H1 (cell line): ENCODE results near the gene CBY1. TPM values are rescaled to one million over a fixed set of nuclear protein-coding genes. Genes with fewer than 3 reads are reported as not detected.

Experiments
- CTCF ChIA-PET: fragments of 300-600 bp; sonication (Branson Sonifier 250); formaldehyde crosslinking; loops from one replicate; lab custom pipeline; 2021; ENCODE audit not compliant: partially characterized antibody; lab: Charles Lee
- POLR2A ChIA-PET: fragments of 300-600 bp; sonication (Branson Sonifier 250); formaldehyde crosslinking; loops from one replicate; lab custom pipeline; 2021; ENCODE audit warnings: inconsistent platforms; ENCODE audit not compliant: partially characterized antibody; lab: Charles Lee
- DNase-seq, 2 experiments: peaks; one replicate each; pipeline versions ENCODE4 v3.0.0 to v3.0.0-alpha.2; 2010 to 2022; ENCODE audit warnings: low spot score in 2 of 2, low read depth in 1 of 2, mixed read lengths in 1 of 2
- FAIRE-seq: peaks from 2 replicates; lab custom pipeline; 2011; peaks lifted over from hg19 to GRCh38; lab: Jason Lieb, UNC
- H2AFZ ChIP-seq: 2 replicates; pipeline ENCODE4 v1.8.1; 2012; ENCODE audit warnings: low read length, inconsistent platforms
- H2AK5ac ChIP-seq: 2 replicates; pipeline ENCODE4 v1.6.1; 2013; ENCODE audit warnings: low read depth, low read length
- H2BK120ac ChIP-seq: replicated peaks from 2 replicates; pipeline ENCODE3; 2013; ENCODE audit warnings: low read depth, low read length, inconsistent platforms
- H2BK12ac ChIP-seq: 2 replicates; pipeline ENCODE4 v1.6.1; 2013; ENCODE audit warnings: low read depth, low read length
- H2BK15ac ChIP-seq: 2 replicates; pipeline ENCODE4 v1.6.1; 2013; ENCODE audit warnings: low read length
- H2BK20ac ChIP-seq: 2 replicates; pipeline ENCODE4 v1.6.1; 2013; ENCODE audit warnings: low read length
- H2BK5ac ChIP-seq: 2 replicates; pipeline ENCODE4 v1.6.1; 2013; ENCODE audit warnings: low read depth, low read length
- H3K14ac ChIP-seq: 2 replicates; pipeline ENCODE4 v1.6.1; 2013; ENCODE audit warnings: inconsistent platforms; ENCODE audit not compliant: insufficient read length
- H3K18ac ChIP-seq: 2 replicates; pipeline ENCODE4 v1.6.1; 2013; ENCODE audit warnings: low read length; ENCODE audit errors: extremely low read depth
- H3K23ac ChIP-seq: 2 replicates; pipeline ENCODE4 v1.6.1; 2013; ENCODE audit warnings: inconsistent platforms; ENCODE audit not compliant: insufficient read length
- H3K23me2 ChIP-seq: 2 replicates; pipeline ENCODE4 v1.6.1; 2013; ENCODE audit warnings: low read depth, low read length
- H3K27ac ChIP-seq: 2 replicates; pipeline ENCODE4 v1.6.1; 2011; ENCODE audit warnings: low read depth, low read length, inconsistent platforms
- H3K27me3 ChIP-seq, 4 experiments: replicated peaks in 1 of 4; 1 replicate in 1 of 4; 2 replicates in 3 of 4; pipeline versions ENCODE4 v1.6.1 to v1.8.1; 2011 to 2013; ENCODE audit warnings: low read length in 3 of 4, mild to moderate bottlenecking in 3 of 4, inconsistent platforms in 2 of 4, mixed read lengths in 2 of 4, moderate library complexity in 1 of 4; ENCODE audit not compliant: control insufficient read depth in 3 of 4, insufficient read depth in 3 of 4; ENCODE audit errors: extremely low read depth in 1 of 4
- H3K36me3 ChIP-seq, 4 experiments: 2 replicates each; pipeline versions ENCODE4 v1.6.1 to v1.8.1; 2011 to 2013; ENCODE audit warnings: mild to moderate bottlenecking in 4 of 4, low read length in 3 of 4, moderate library complexity in 2 of 4, control low read depth in 1 of 4, inconsistent platforms in 1 of 4; ENCODE audit not compliant: insufficient read depth in 4 of 4, control insufficient read depth in 2 of 4
- H3K4ac ChIP-seq: replicated peaks from 2 replicates; pipeline ENCODE3; 2013; ENCODE audit warnings: low read length, low read depth, mixed read lengths, inconsistent platforms; ENCODE audit not compliant: insufficient read length
- H3K4me1 ChIP-seq, 4 experiments: replicated peaks in 1 of 4; 1 replicate in 1 of 4; 2 replicates in 3 of 4; pipeline versions ENCODE4 v1.6.1 to v1.8.1; 2011 to 2013; ENCODE audit warnings: low read length in 3 of 4, inconsistent platforms in 2 of 4, mixed read lengths in 1 of 4; ENCODE audit not compliant: insufficient read depth in 4 of 4, control insufficient read depth in 3 of 4
- H3K4me2 ChIP-seq, 2 experiments: 2 replicates each; pipeline versions ENCODE4 v1.6.1 to v1.8.1; 2011 to 2013; ENCODE audit warnings: low read depth in 2 of 2, low read length in 2 of 2, control low read depth in 1 of 2, inconsistent platforms in 1 of 2, mild to moderate bottlenecking in 1 of 2; ENCODE audit not compliant: insufficient read depth in 1 of 2
- H3K4me3 ChIP-seq, 4 experiments: fragments of 200-600, 300-600 bp in 1 of 4; sonication (generic), shearing (Covaris generic), sonication (Bioruptor Twin) in 1 of 4; 2 replicates each; pipeline versions ENCODE4 v1.5.1 to v1.8.1; 2011 to 2016; ENCODE audit warnings: low read length in 4 of 4, low read depth in 3 of 4, control low read depth in 2 of 4, inconsistent platforms in 2 of 4, mild to moderate bottlenecking in 2 of 4, mixed read lengths in 1 of 4, moderate library complexity in 1 of 4; ENCODE audit not compliant: insufficient read depth in 2 of 4; ENCODE audit errors: extremely low read depth in 1 of 4
- H3K56ac ChIP-seq: replicated peaks from 2 replicates; pipeline ENCODE3; 2013; ENCODE audit warnings: low read depth, mild to moderate bottlenecking, mixed read lengths, low read length, inconsistent platforms; ENCODE audit not compliant: insufficient read length
- H3K79me1 ChIP-seq: 2 replicates; pipeline ENCODE4 v1.6.1; 2013; ENCODE audit warnings: low read depth, low read length, control low read depth
- H3K79me2 ChIP-seq, 2 experiments: 2 replicates each; pipeline versions ENCODE4 v1.6.1 to v1.8.1; 2012 to 2013; ENCODE audit warnings: low read length in 2 of 2, mild to moderate bottlenecking in 2 of 2, inconsistent platforms in 1 of 2; ENCODE audit not compliant: insufficient read depth in 2 of 2, control insufficient read depth in 1 of 2
- H3K9ac ChIP-seq, 4 experiments: replicated peaks in 1 of 4; 1 replicate in 1 of 4; 2 replicates in 3 of 4; pipeline versions ENCODE4 v1.6.1 to v1.8.1; 2011 to 2013; ENCODE audit warnings: low read depth in 3 of 4, low read length in 3 of 4, control low read depth in 2 of 4, mild to moderate bottlenecking in 2 of 4, moderate library complexity in 2 of 4, inconsistent platforms in 1 of 4; ENCODE audit errors: extremely low read depth in 1 of 4
- H3K9me3 ChIP-seq, 2 experiments: 2 replicates each; pipeline versions ENCODE4 v1.6.1 to v1.8.1; 2012 to 2013; ENCODE audit warnings: mild to moderate bottlenecking in 2 of 2, moderate library complexity in 2 of 2, control low read depth in 1 of 2, inconsistent platforms in 1 of 2, low read depth in 1 of 2, low read length in 1 of 2, mixed read lengths in 1 of 2; ENCODE audit not compliant: insufficient read depth in 2 of 2
- H4K20me1 ChIP-seq, 2 experiments: replicated peaks in 1 of 2; 2 replicates each; pipeline versions ENCODE3 to v1.8.1; 2011 to 2013; ENCODE audit warnings: inconsistent platforms in 2 of 2, low read length in 2 of 2, mild to moderate bottlenecking in 1 of 2; ENCODE audit not compliant: insufficient read depth in 2 of 2, control insufficient read depth in 1 of 2
- H4K5ac ChIP-seq: 2 replicates; pipeline ENCODE4 v1.6.1; 2013; ENCODE audit warnings: low read length, low read depth, mixed read lengths, inconsistent platforms; ENCODE audit not compliant: insufficient read length
- H4K8ac ChIP-seq: 2 replicates; pipeline ENCODE4 v1.8.0; 2013; ENCODE audit warnings: mild to moderate bottlenecking, moderate library complexity, low read length, inconsistent platforms; ENCODE audit not compliant: insufficient read depth; ENCODE audit errors: extremely low read depth
- H4K91ac ChIP-seq: replicated peaks from 2 replicates; pipeline ENCODE3; 2013; ENCODE audit warnings: low read length, mixed read lengths, inconsistent platforms; ENCODE audit not compliant: insufficient read length
- CHD2 ChIP-seq: IDR thresholded peaks from 2 replicates; pipeline ENCODE4 v1.6.1; 2012; ENCODE audit warnings: low read length, improper control_type of control experiment
- CTBP2 ChIP-seq: IDR thresholded peaks from 2 replicates; pipeline ENCODE4 v1.7.0; 2011; ENCODE audit warnings: borderline replicate concordance, mild to moderate bottlenecking, moderate library complexity, mixed read lengths, low read length; ENCODE audit not compliant: insufficient read depth, insufficient read length
- CTCF ChIP-seq, 3 experiments: IDR thresholded peaks; 1 replicate in 2 of 3; 2 replicates in 1 of 3; pipeline versions ENCODE4 v1.5.1 to v1.6.1; 2011; ENCODE audit warnings: low read length in 3 of 3, mild to moderate bottlenecking in 3 of 3, inconsistent platforms in 2 of 3, low read depth in 1 of 3, moderate library complexity in 1 of 3; ENCODE audit not compliant: insufficient read depth in 1 of 3; ENCODE audit errors: control extremely low read depth in 1 of 3
- EZH2 ChIP-seq: fragments of 200-600 bp; sonication (generic); IDR thresholded peaks from 2 replicates; pipeline ENCODE4 v1.7.1; 2012; ENCODE audit warnings: low read depth, mild to moderate bottlenecking, moderate library complexity, low read length, inconsistent platforms; ENCODE audit not compliant: severe bottlenecking
- JUN ChIP-seq: IDR thresholded peaks from 2 replicates; pipeline ENCODE4 v1.6.1; 2011; ENCODE audit warnings: low read depth, mild to moderate bottlenecking, improper control_type of control experiment, low read length
- RXRA ChIP-seq: IDR thresholded peaks from 2 replicates; pipeline ENCODE4 v1.6.1; 2011; ENCODE audit warnings: low read depth, mild to moderate bottlenecking, low read length, moderate library complexity; ENCODE audit not compliant: insufficient read depth
- SIN3A ChIP-seq, 2 experiments: IDR thresholded peaks in 1 of 2; conservative IDR thresholded peaks in 1 of 2; 2 replicates each; pipeline ENCODE4 v1.6.1; 2011 to 2012; ENCODE audit warnings: low read length in 2 of 2, improper control_type of control experiment in 1 of 2, low read depth in 1 of 2, mild to moderate bottlenecking in 1 of 2
- USF2 ChIP-seq: IDR thresholded peaks from 2 replicates; pipeline ENCODE4 v1.6.1; 2011; ENCODE audit warnings: low read length, improper control_type of control experiment
- YY1 ChIP-seq: IDR thresholded peaks from 2 replicates; pipeline ENCODE4 v1.6.1; 2011; ENCODE audit warnings: low read depth, mild to moderate bottlenecking, low read length
- WGBS, 2 experiments: shearing (Covaris generic) in 1 of 2; methylation state at CpG; one replicate each; pipeline versions ENCODE4 v1.1.6 to v1.1.7; 2013 to 2015; ENCODE audit warnings: low lambda C conversion rate in 2 of 2, mixed read lengths in 2 of 2, inconsistent platforms in 1 of 2, low coverage in 1 of 2, missing lambda C conversion rate in 1 of 2; ENCODE audit not compliant: insufficient replicate concordance in 2 of 2, insufficient coverage in 1 of 2, insufficient read length in 1 of 2; ENCODE audit errors: extremely low coverage in 1 of 2, missing lambda C conversion rate in 1 of 2; 5-methylcytosine and 5-hydroxymethylcytosine counted together
- polyA plus RNA-seq, 7 experiments: library from polyadenylated mRNA; depleted of rRNA in 3 of 7; stranded (reverse) in 5 of 7; unstranded in 2 of 7; fragments of >200 nt in 5 of 7; fragments of 200-250 nt in 2 of 7; gene quantifications; 1 replicate in 5 of 7; 2 replicates in 1 of 7; 4 replicates in 1 of 7; pipeline versions ENCODE4 v1.2.1 to v1.2.3, GENCODE V29; 2011 to 2013; ENCODE audit warnings: missing spikeins in 2 of 7, mixed read lengths in 2 of 7
- total RNA-seq: library from RNA; stranded (reverse); fragmentation: NEBNext Ultra II Directional; extraction: Animal tissue kit (Norgen Biotek cat#: 25700); gene quantifications from 2 replicates; pipeline ENCODE4 v1.2.1, GENCODE V29; 2021

The CBY1 gene
- total and polyA plus RNA-seq, 2 of the 8 experiments (the other 6 are each of a cell fraction or from before 2014, with no cell fraction given), result 23.2 to 30.2 TPM

GRCh38 chr22:38710351-38710750 is 53.9 kb downstream of the CBY1 start:
- Histone ChIP-seq H3K4me2 (no peak overlapping the region), H2BK12ac (no peak overlapping the region), H2AK5ac (no peak overlapping the region), H2BK15ac (no peak overlapping the region), H4K5ac (no peak overlapping the region), H3K9ac (no peak overlapping the region), H3K79me2 (peaks cover 29 to 92% of the 10 kb centered on the region in 2 experiments), H3K23me2 (peaks cover 3% of the 10 kb centered on the region; the same call in 1 of the 2 replicates), H2BK120ac (no peak overlapping the region), H3K23ac (no peak overlapping the region), H2BK20ac (no peak overlapping the region), H3K9me3 (no peaks in the 10 kb centered on the region), H3K79me1 (peaks cover 18% of the 10 kb centered on the region), H3K56ac (no peak overlapping the region), H3K27ac (no peak overlapping the region), H3K36me3 (peaks cover 0 to 21% (median 6%) of the 10 kb centered on the region in 4 experiments; a peak in 6 of 8 replicates), H3K4ac (no peak overlapping the region), H4K8ac (no peak overlapping the region), H3K14ac (no peak overlapping the region), H3K4me3 (no peak overlapping the region), H3K27me3 (no peaks in the 10 kb centered on the region), H2AFZ (no peak overlapping the region), H4K20me1 (peaks cover 23 to 31% of the 10 kb centered on the region in 2 experiments), H3K4me1 (peaks cover 8 to 15% (median 12%) of the 10 kb centered on the region in 4 experiments), H4K91ac (no peak overlapping the region), H3K18ac (no peak overlapping the region), H2BK5ac (no peak overlapping the region)
- ChIA-PET POLR2A (interaction anchor here (1.6 kb wide), 1 partner anchor 28 kb away, joined by 4 read pairs; the partner anchor contains the start of gene TOMM22), CTCF (interaction anchor here (1.3 kb wide), 1 partner anchor 8 kb away, joined by 5 read pairs; no protein-coding TSS in a partner anchor)
- FAIRE-seq (no peak), DNase-seq (no peak)
- 93% methylated on average over 3 of the region's 3 CpGs; no CpG with 5 or more reads in 1 of the 2 experiments for WGBS, 2 experiments
- TF ChIP-seq CTBP2 (no peak), EZH2 (no peak), SIN3A (conservative IDR thresholded peaks at IDR 0.05 in 1 of 2, IDR thresholded peaks at IDR 0.05 in 1 of 2; ENCODE audit: low read depth in 1 of 2, low read length in 2 of 2) (no peak), CTCF (IDR thresholded peaks at IDR 0.05; ENCODE audit: control extremely low read depth in 1 of 3, insufficient read depth in 1 of 3, low read depth in 1 of 3, low read length in 3 of 3) (no peak), RXRA (no peak), YY1 (no peak), CHD2 (no peak), JUN (no peak), USF2 (no peak)
